SU-DHL-6 (cell line): ENCODE data around the gene COP1.

ENCODE experiments used
- H2AFZ ChIP-seq: fragments of 200-600 bp; sonication (generic); 2 replicates; pipeline ENCODE4 v1.6.1; 2014; ENCODE audit warnings: low read depth, mild to moderate bottlenecking, moderate library complexity, mixed read lengths, antibody characterized with exemption, low read length; ENCODE audit not compliant: severe bottlenecking
- H3F3A ChIP-seq: fragments of 200-600 bp; shearing (Covaris generic); 2 replicates; pipeline ENCODE4 v1.6.0; 2016; ENCODE audit warnings: antibody characterized with exemption, mild to moderate bottlenecking; ENCODE audit not compliant: insufficient read depth
- H3K27ac ChIP-seq: fragments of 200-600 bp; sonication (generic); 2 replicates; pipeline ENCODE4 v1.5.1; 2016; ENCODE audit warnings: low read depth, mild to moderate bottlenecking, low read length, moderate library complexity, mixed read lengths
- H3K27me3 ChIP-seq: fragments of 200-600 bp; sonication (generic), shearing (Covaris generic); 2 replicates; pipeline ENCODE4 v1.6.0; 2014; ENCODE audit warnings: mild to moderate bottlenecking, low read length
- H3K36me3 ChIP-seq: fragments of 200-600 bp; sonication (generic); 2 replicates; pipeline ENCODE4 v1.6.1; 2014; ENCODE audit warnings: mild to moderate bottlenecking, low read length, mixed read lengths
- H3K4me2 ChIP-seq: fragments of 300-600, 200-600 bp; shearing (Covaris generic), sonication (generic); 2 replicates; pipeline ENCODE4 v1.6.0; 2014; ENCODE audit warnings: low read length, low read depth, mild to moderate bottlenecking; ENCODE audit not compliant: poor library complexity, severe bottlenecking
- H3K4me3 ChIP-seq: fragments of 200-600 bp; sonication (generic); 2 replicates; pipeline ENCODE4 v1.5.1; 2014; ENCODE audit warnings: antibody characterized with exemption, low read length, mild to moderate bottlenecking, mixed read lengths; ENCODE audit not compliant: insufficient read depth, poor library complexity, severe bottlenecking
- H3K79me2 ChIP-seq: fragments of 200-600 bp; sonication (generic); 2 replicates; pipeline ENCODE4 v1.6.1; 2014; ENCODE audit warnings: mild to moderate bottlenecking, low read length, moderate library complexity; ENCODE audit not compliant: insufficient read depth
- H3K9ac ChIP-seq: fragments of 200-600 bp; sonication (generic); 2 replicates; pipeline ENCODE4 v1.7.0; 2014; ENCODE audit warnings: mild to moderate bottlenecking, low read length
- H3K9me2 ChIP-seq: fragments of 200-600 bp; sonication (generic); replicated peaks from 2 replicates; pipeline ENCODE4 v1.6.1; 2014; ENCODE audit warnings: low read length; ENCODE audit not compliant: insufficient read depth
- H3K9me3 ChIP-seq: fragments of 200-600 bp; sonication (generic); 2 replicates; pipeline ENCODE4 v1.6.1; 2014; ENCODE audit warnings: low read length, mixed read lengths; ENCODE audit not compliant: insufficient read depth
- H4K20me1 ChIP-seq: fragments of 200-600 bp; sonication (generic); 2 replicates; pipeline ENCODE4 v1.6.1; 2014; ENCODE audit warnings: low read depth, mild to moderate bottlenecking, antibody characterized with exemption, low read length, moderate library complexity, mixed read lengths
- EZH2phosphoT487 ChIP-seq: fragments of 200-600 bp; sonication (generic), shearing (Covaris generic); conservative IDR thresholded peaks from 2 replicates; pipeline ENCODE4 v1.6.1; 2018; ENCODE audit warnings: mild to moderate bottlenecking, antibody characterized with exemption, low read length, moderate library complexity, mixed read lengths
- TF ChIP-seq, protein P1 (sequence below): fragments of 200-600 bp; sonication (generic); IDR thresholded peaks from one replicate; pipeline ENCODE4 v1.5.1; 2017; ENCODE audit warnings: antibody characterized with exemption, mild to moderate bottlenecking, low read length, moderate library complexity; ENCODE audit not compliant: insufficient read depth, poor library complexity, severe bottlenecking

Gene COP1

DNA sequence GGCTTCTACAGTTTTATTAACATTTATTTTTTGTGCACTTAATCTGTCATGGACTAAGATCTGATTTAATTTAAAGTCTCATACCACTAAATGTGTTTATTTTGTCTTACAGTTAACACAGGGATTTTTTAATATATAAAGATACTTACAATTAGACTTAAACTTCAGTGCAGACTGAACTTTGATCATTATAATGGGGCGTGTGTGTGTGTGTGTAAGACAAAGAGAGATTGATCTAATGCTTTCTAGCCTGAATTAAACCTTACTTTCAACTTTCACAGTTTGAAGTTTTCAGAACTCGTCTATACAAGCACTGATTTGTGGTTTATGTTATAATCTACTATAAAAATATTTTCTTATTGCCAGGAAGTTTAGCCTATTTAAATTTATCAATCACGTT lies 150.8 kb downstream of the COP1 start:
- Histone ChIP-seq H3K9me3 (no peaks in the 10 kb centered on the region), H3K27me3 (no peaks in the 10 kb centered on the region), H3K4me2 (no peak overlapping the region), H4K20me1 (no peaks in the 10 kb centered on the region), H3K27ac (no peak overlapping the region), H2AFZ (no peak overlapping the region), H3F3A (peaks cover 4% of the 10 kb centered on the region; the same call in 1 of the 2 replicates), H3K9ac (no peak overlapping the region), H3K9me2 (no peaks in the 10 kb centered on the region), H3K79me2 (no peaks in the 10 kb centered on the region), H3K4me3 (no peak overlapping the region), H3K36me3 (peaks cover 4% of the 10 kb centered on the region; the same call in 1 of the 2 replicates)
- TF ChIP-seq, protein P1, sequence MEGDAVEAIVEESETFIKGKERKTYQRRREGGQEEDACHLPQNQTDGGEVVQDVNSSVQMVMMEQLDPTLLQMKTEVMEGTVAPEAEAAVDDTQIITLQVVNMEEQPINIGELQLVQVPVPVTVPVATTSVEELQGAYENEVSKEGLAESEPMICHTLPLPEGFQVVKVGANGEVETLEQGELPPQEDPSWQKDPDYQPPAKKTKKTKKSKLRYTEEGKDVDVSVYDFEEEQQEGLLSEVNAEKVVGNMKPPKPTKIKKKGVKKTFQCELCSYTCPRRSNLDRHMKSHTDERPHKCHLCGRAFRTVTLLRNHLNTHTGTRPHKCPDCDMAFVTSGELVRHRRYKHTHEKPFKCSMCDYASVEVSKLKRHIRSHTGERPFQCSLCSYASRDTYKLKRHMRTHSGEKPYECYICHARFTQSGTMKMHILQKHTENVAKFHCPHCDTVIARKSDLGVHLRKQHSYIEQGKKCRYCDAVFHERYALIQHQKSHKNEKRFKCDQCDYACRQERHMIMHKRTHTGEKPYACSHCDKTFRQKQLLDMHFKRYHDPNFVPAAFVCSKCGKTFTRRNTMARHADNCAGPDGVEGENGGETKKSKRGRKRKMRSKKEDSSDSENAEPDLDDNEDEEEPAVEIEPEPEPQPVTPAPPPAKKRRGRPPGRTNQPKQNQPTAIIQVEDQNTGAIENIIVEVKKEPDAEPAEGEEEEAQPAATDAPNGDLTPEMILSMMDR = no peak
- no peak for TF ChIP-seq EZH2phosphoT487

DNA sequence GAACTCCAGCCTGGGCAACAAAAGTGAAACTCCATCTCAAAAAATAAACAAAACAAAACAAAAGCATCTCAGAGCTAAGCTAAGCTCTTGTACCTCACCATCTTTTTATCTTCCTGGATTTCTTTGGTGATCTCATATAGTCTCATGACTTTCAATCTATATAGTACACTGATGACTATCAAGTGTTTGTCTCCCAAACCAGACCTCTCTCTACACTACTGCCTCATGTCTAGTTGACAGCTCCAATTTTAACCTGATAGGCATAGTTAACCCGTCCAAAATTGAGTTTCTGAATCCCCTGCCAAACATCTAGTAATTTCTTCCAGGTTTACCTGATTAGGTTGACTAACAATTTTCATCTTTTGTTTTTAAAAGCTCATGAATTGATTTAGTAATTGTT lies 151.7 kb downstream of the COP1 start:
- no peak for TF ChIP-seq EZH2phosphoT487
- TF ChIP-seq, protein P1 = no peak
- no peak overlapping the region for H3K4me2 ChIP-seq
- H3K36me3 ChIP-seq = peaks cover 6% of the 10 kb centered on the region; the same call in 1 of the 2 replicates
- no peaks in the 10 kb centered on the region for H3K27me3 ChIP-seq
- H3K4me3 ChIP-seq = no peak overlapping the region
- H2AFZ ChIP-seq = no peak overlapping the region
- peaks cover 4% of the 10 kb centered on the region; the same call in 1 of the 2 replicates for H3F3A ChIP-seq
- H3K9me3 ChIP-seq = no peaks in the 10 kb centered on the region
- H3K79me2 ChIP-seq = no peaks in the 10 kb centered on the region
- no peak overlapping the region for H3K9ac ChIP-seq
- H4K20me1 ChIP-seq = no peaks in the 10 kb centered on the region
- no peaks in the 10 kb centered on the region for H3K9me2 ChIP-seq
- H3K27ac ChIP-seq = no peak overlapping the region

- Histone ChIP-seq H3K27me3 (no peaks in the 10 kb centered on the region), H3K27ac (no peak overlapping the region), H4K20me1 (no peaks in the 10 kb centered on the region), H3K9me2 (no peaks in the 10 kb centered on the region), H3K4me3 (no peak overlapping the region), H3F3A (peaks cover 4% of the 10 kb centered on the region; the same call in 1 of the 2 replicates), H3K36me3 (peaks cover 6% of the 10 kb centered on the region; the same call in 1 of the 2 replicates), H3K79me2 (no peaks in the 10 kb centered on the region), H3K9me3 (no peaks in the 10 kb centered on the region), H3K9ac (no peak overlapping the region), H3K4me2 (no peak overlapping the region), H2AFZ (no peak overlapping the region)
- TF ChIP-seq, protein P1 = no peak
- no peak for TF ChIP-seq EZH2phosphoT487
These were observed 155.1 kb downstream of the COP1 start for GRCh38 chr1:176051902-176052518.
